Tracheal epithelial cell (primary cell): ENCODE data around the gene GADD45GIP1. TPM values are rescaled to one million over a fixed set of nuclear protein-coding genes. Genes with fewer than 3 reads are reported as not detected.

ENCODE experiments used
- total RNA-seq: library from RNA; depleted of rRNA; stranded (reverse); fragments of >200 nt; gene quantifications from 2 replicates; pipeline ENCODE4 v1.2.1, GENCODE V29; 2014

GADD45GIP1 gene
- 16.8 and 22.9 TPM in 2 replicates for total RNA-seq

GRCh38 chr19:12956446-12957388, at the start of gene GADD45GIP1:
TSS of gene GADD45GIP1 (minus strand) at chr19:12957223. CDS start at chr19:12957212, 11 bp downstream.

GRCh38 chr19:12994701-12995595, 37.9 kb upstream of the GADD45GIP1 start, which contains the start of gene NFIX:
TSS of gene NFIX (plus strand) at chr19:12995475. CDS start at chr19:12995838, 363 bp downstream.

GRCh38 chr19:12969292-12969988, 12.4 kb upstream of the GADD45GIP1 start, which contains the start of gene DAND5:
TSS of gene DAND5 (plus strand) at chr19:12969576. CDS start at chr19:12969661, 85 bp downstream.

GRCh38 chr19:12945479-12946091, 11.4 kb downstream of the GADD45GIP1 start, which contains the start of gene RAD23A:
TSS of gene RAD23A (plus strand) at chr19:12945862. CDS start at chr19:12945949, 87 bp downstream.

GRCh38 chr19:12937927-12938778, 18.9 kb downstream of the GADD45GIP1 start, which contains the start of gene CALR:
TSS of gene CALR (plus strand) at chr19:12938609. CDS start at chr19:12938680, 71 bp downstream.

GRCh38 chr19:12933287-12934072, 23.5 kb downstream of the GADD45GIP1 start, which contains the start of gene FARSA:
TSS of gene FARSA (minus strand) at chr19:12933711. CDS start at chr19:12933696, 15 bp downstream.

Other genes with a start within 250 kb of the GADD45GIP1 start
- 28.4 and 29.4 TPM in 2 replicates for gene TNPO2, start 233.3 kb downstream of the GADD45GIP1 start, total RNA-seq
- 110 and 143 TPM in 2 replicates for gene TRIR, start 222.5 kb downstream of the GADD45GIP1 start, total RNA-seq
- gene GET3, start 219.7 kb downstream of the GADD45GIP1 start, total RNA-seq, result 72.9 and 77.6 TPM in 2 replicates
- gene BEST2, start 205.4 kb downstream of the GADD45GIP1 start, total RNA-seq, result not detected in 2 replicates
- gene HOOK2, start 181.7 kb downstream of the GADD45GIP1 start, total RNA-seq, result 40.9 and 52.3 TPM in 2 replicates
- gene JUNB, start 165.7 kb downstream of the GADD45GIP1 start, total RNA-seq, result 221 and 311 TPM in 2 replicates
- gene PRDX2, start 155.4 kb downstream of the GADD45GIP1 start, total RNA-seq, result 178 and 246 TPM in 2 replicates
- gene THSD8, start 155.2 kb downstream of the GADD45GIP1 start, total RNA-seq, result not detected in 2 replicates
- 9.2 and 14.7 TPM in 2 replicates for gene RNASEH2A, start 150.6 kb downstream of the GADD45GIP1 start, total RNA-seq
- not detected in 2 replicates for gene RTBDN, start 122.6 kb downstream of the GADD45GIP1 start, total RNA-seq
- gene MAST1, start 118.7 kb downstream of the GADD45GIP1 start, total RNA-seq, result 0.43 and 1.4 TPM in 2 replicates
- 25.8 and 48.2 TPM in 2 replicates for gene DNASE2, start 75.8 kb downstream of the GADD45GIP1 start, total RNA-seq
- 0.24 TPM in 1 of 2 replicates, not detected in the other for gene KLF1, start 70.0 kb downstream of the GADD45GIP1 start, total RNA-seq
- 21.5 and 28.9 TPM in 2 replicates for gene GCDH, start 66.1 kb downstream of the GADD45GIP1 start, total RNA-seq
- not detected in 2 replicates for gene SYCE2, start 37.9 kb downstream of the GADD45GIP1 start, total RNA-seq
- 77.2 and 78.3 TPM in 2 replicates for gene FARSA, start 23.5 kb downstream of the GADD45GIP1 start, total RNA-seq
- gene CALR, start 18.6 kb downstream of the GADD45GIP1 start, total RNA-seq, result 522 and 1,123 TPM in 2 replicates
- 71.6 and 126 TPM in 2 replicates for gene RAD23A, start 11.4 kb downstream of the GADD45GIP1 start, total RNA-seq
- gene DAND5, start 12.4 kb upstream of the GADD45GIP1 start, total RNA-seq, result 0.24 TPM in 1 of 2 replicates, not detected in the other
- gene NFIX, start 38.3 kb upstream of the GADD45GIP1 start, total RNA-seq, result 8.7 and 16.6 TPM in 2 replicates
- 0.72 and 4.3 TPM in 2 replicates for gene LYL1, start 145.6 kb upstream of the GADD45GIP1 start, total RNA-seq
- gene TRMT1, start 159.5 kb upstream of the GADD45GIP1 start, total RNA-seq, result 76.9 and 79.5 TPM in 2 replicates
- 37.1 and 43.1 TPM in 2 replicates for gene NACC1, start 161.0 kb upstream of the GADD45GIP1 start, total RNA-seq
- 68.7 and 69.7 TPM in 2 replicates for gene STX10, start 193.2 kb upstream of the GADD45GIP1 start, total RNA-seq
- gene IER2, start 193.2 kb upstream of the GADD45GIP1 start, total RNA-seq, result 18.8 and 23.0 TPM in 2 replicates